Hippocampal formation (tissue), 2 donors: ENCODE results near the gene TPRX1.
"Not testable (repeated sequence)": the region's sequence is repeated elsewhere in the genome, so short reads cannot be mapped to it uniquely, and the experiment has no call there.

Experiments used
- DNase-seq, 2 donors: peaks; one replicate each; lab custom pipeline; 2025; lab: John Stamatoyannopoulos, UW

Gene TPRX1

GRCh38 chr19:47804451-47804850 is at the start of gene TPRX1:
TPRX1 (minus strand) TSS chr19:47804551; CDS start chr19:47804539, 12 bp downstream.
- DNase-seq: not testable (repeated sequence)

- DNase-seq: no peak
These were observed 48.7 kb upstream of the TPRX1 start for GRCh38 chr19:47853003-47853402.

- DNase-seq: no peak
These were observed 44.6 kb upstream of the TPRX1 start for GRCh38 chr19:47848823-47849473.

GRCh38 chr19:47848425-47848822 is 44.1 kb upstream of the TPRX1 start:
- no peak for DNase-seq

GRCh38 chr19:47842941-47843340 is 38.6 kb upstream of the TPRX1 start:
- no peak for DNase-seq

GRCh38 chr19:47839913-47840312 is 35.6 kb upstream of the TPRX1 start:
- no peak for DNase-seq

- no peak for DNase-seq
These were observed 35.1 kb upstream of the TPRX1 start for GRCh38 chr19:47839411-47839810.

- DNase-seq: no peak
These were observed 31.7 kb upstream of the TPRX1 start for GRCh38 chr19:47836038-47836437.

- DNase-seq: no peak
These were observed 28.4 kb upstream of the TPRX1 start for GRCh38 chr19:47832723-47833122.

GRCh38 chr19:47826800-47827199 is 22.4 kb upstream of the TPRX1 start:
- DNase-seq: no peak

GRCh38 chr19:47824396-47824795 is 20.0 kb upstream of the TPRX1 start:
- DNase-seq: no peak

- no peak for DNase-seq
These were observed 17.2 kb upstream of the TPRX1 start, which contains the start of gene CRX for GRCh38 chr19:47821460-47822020. CRX (plus strand) TSS chr19:47821937; CDS start chr19:47834444, 12,507 bp downstream.

GRCh38 chr19:47820410-47820809 is 16.1 kb upstream of the TPRX1 start:
- DNase-seq: no peak

GRCh38 chr19:47819858-47820257 is 15.5 kb upstream of the TPRX1 start:
- DNase-seq: no peak

GRCh38 chr19:47818221-47818620 is 13.9 kb upstream of the TPRX1 start:
- not testable (repeated sequence) for DNase-seq

- DNase-seq: not testable (repeated sequence)
These were observed 11.9 kb upstream of the TPRX1 start for GRCh38 chr19:47816270-47816669.

- DNase-seq: no peak
These were observed 9.6 kb upstream of the TPRX1 start for GRCh38 chr19:47813995-47814328.

GRCh38 chr19:47813304-47813994 is 9.1 kb upstream of the TPRX1 start:
- DNase-seq: peak in 1 of 2 donors; percentile 12

GRCh38 chr19:47806435-47806834 is 2.1 kb upstream of the TPRX1 start:
- DNase-seq: no peak

- no peak for DNase-seq
These were observed 962 bp upstream of the TPRX1 start for GRCh38 chr19:47805313-47805712.

GRCh38 chr19:47803671-47804070 is 680 bp downstream of the TPRX1 start:
- DNase-seq: not testable (repeated sequence)

- not testable (repeated sequence) for DNase-seq
These were observed 1.2 kb downstream of the TPRX1 start for GRCh38 chr19:47803148-47803547.

GRCh38 chr19:47802521-47803043 is 1.8 kb downstream of the TPRX1 start:
- no peak for DNase-seq
